NT2/D1 (cell line): Measurements from ENCODE around the gene STARD9.

ENCODE experiments used
- DNase-seq: peaks from one replicate; pipeline ENCODE4 v3.0.0-alpha.2; 2011; ENCODE audit warnings: low read depth, low spot score
- H3K27me3 ChIP-seq: 2 replicates; pipeline ENCODE4 v1.6.0; 2011; ENCODE audit warnings: mild to moderate bottlenecking; ENCODE audit not compliant: insufficient read length, insufficient read depth
- H3K36me3 ChIP-seq: 2 replicates; pipeline ENCODE4 v1.6.1; 2011; ENCODE audit warnings: mild to moderate bottlenecking, low read length, mixed read lengths; ENCODE audit not compliant: insufficient read depth, insufficient read length
- H3K4me1 ChIP-seq: 2 replicates; pipeline ENCODE4 v1.5.1; 2011; ENCODE audit not compliant: insufficient read depth, insufficient read length
- H3K4me3 ChIP-seq: 2 replicates; pipeline ENCODE4 v1.5.1; 2011; ENCODE audit warnings: low read depth; ENCODE audit not compliant: insufficient read length
- H3K9ac ChIP-seq: 2 replicates; pipeline ENCODE4 v1.6.0; 2011; ENCODE audit warnings: low read depth; ENCODE audit not compliant: insufficient read length
- H3K9me3 ChIP-seq: 2 replicates; pipeline ENCODE4 v1.5.1; 2011; ENCODE audit warnings: mild to moderate bottlenecking, low read length; ENCODE audit not compliant: insufficient read depth
- SUZ12 ChIP-seq: IDR thresholded peaks from 2 replicates; pipeline ENCODE4 v1.6.1; 2011; ENCODE audit not compliant: insufficient read length, insufficient read depth; ENCODE audit errors: extremely low read depth
- YY1 ChIP-seq: IDR thresholded peaks from 2 replicates; pipeline ENCODE4 v1.6.1; 2011; ENCODE audit not compliant: insufficient read length, insufficient read depth
- ZNF274 ChIP-seq: IDR thresholded peaks from 2 replicates; pipeline ENCODE4 v1.6.1; 2011; ENCODE audit warnings: mild to moderate bottlenecking, low read depth, low read length

STARD9 gene

DNA sequence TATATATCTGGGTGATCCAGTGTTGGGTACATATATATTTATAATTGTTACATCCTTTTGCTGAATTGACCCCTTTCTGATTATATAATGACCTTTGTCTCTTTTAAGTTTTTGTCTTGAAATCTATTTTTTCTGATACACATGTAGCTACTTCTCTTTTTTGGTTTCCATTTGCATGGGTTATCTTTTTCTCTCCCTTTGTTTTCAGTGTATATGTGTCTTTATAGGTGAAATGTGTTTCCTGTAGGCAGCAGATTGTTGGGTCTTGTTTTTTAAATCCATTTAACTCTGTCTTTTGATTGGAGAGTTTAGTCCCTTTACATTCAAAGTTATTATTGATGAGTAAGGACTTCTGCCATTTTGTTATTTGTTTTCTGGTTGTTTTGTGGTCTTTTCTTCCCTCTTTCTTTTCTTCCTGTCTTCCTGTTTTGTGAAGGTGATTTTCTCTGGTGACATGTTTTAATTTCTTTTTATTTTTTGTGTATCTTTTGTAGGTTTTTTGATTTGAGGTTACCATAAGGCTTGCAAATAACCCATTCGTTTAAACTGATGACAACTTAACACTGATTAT is 56.8 kb downstream of the STARD9 start:
- no peak overlapping the region for H3K4me3 ChIP-seq

DNA sequence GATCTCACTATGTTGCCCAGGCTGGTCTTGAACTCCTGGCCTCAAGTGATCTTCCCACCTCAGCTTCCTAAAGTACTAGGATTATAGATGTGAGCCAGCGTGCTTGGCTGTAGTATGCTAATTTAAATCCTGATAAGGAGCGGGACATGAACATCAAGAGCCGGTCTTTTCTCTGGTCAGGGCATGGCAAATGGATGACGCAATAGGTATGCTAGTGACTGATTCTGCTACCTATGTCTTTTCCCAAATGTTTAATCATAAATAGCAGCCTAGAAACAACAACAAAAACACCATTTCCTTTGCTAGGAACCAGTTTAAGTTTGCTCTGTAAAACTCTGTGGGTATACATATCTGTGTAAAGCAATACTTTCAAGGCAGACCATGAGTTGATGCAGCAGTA is 64.7 kb downstream of the STARD9 start:
- no peak overlapping the region for H3K4me3 ChIP-seq
- no peaks in the 10 kb centered on the region for H3K9me3 ChIP-seq
- no peaks in the 10 kb centered on the region for H3K4me1 ChIP-seq
- no peak overlapping the region for H3K9ac ChIP-seq
- DNase-seq = no peak
- H3K27me3 ChIP-seq = no peaks in the 10 kb centered on the region
- no peak for TF ChIP-seq SUZ12
- H3K36me3 ChIP-seq = peaks cover 19% of the 10 kb centered on the region

More for the DNA sequence above, 56.8 kb downstream of the STARD9 start:
- no peak for DNase-seq
- Histone ChIP-seq H3K4me1 (no peaks in the 10 kb centered on the region), H3K9me3 (no peaks in the 10 kb centered on the region), H3K36me3 (no peaks in the 10 kb centered on the region), H3K9ac (no peak overlapping the region), H3K27me3 (no peaks in the 10 kb centered on the region)
- TF ChIP-seq YY1 = no peak
- no peak for TF ChIP-seq SUZ12
- TF ChIP-seq ZNF274 = no peak

DNA sequence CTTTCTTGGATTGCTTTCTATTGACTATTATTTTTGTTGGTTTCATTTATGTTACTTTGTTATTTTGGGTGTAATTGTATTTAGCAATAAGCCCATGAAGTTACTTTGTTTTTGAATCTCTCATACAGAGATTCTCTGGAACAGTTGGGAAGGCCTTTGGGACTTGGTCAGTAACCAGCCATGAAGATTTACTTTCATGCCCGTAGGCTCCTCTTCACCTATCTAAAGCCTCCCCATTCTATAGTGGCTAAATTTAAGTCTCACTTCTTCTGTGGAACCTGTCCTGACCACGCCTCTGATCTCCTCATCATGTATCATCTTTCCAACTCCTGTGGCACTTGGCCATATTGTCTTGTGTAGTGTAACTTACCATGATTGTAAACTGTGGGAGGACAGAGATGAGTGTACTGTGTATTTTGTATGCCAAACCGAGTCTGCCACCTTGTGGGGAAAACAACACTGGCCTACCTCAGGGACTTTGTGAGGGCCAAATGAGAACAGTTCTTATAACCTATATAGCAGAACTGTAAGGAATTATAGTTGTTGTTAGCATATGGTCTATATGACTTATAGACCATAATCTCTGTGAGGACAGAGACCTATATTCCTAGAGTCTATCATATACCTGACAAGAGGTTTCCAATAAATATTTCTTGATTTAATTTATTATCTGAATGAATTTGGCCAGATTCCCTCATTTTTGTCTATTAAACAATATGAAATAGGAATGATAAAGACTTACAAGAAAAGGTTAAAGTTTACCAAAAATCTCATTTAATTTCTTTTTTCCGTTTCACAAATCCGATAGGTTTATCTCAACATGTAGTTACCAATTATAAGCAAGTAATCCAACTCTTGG is 75.0 kb downstream of the STARD9 start:
- Histone ChIP-seq H3K9ac (no peak overlapping the region), H3K9me3 (no peaks in the 10 kb centered on the region), H3K4me3 (no peak overlapping the region), H3K27me3 (no peaks in the 10 kb centered on the region), H3K4me1 (no peaks in the 10 kb centered on the region), H3K36me3 (peaks cover 7% of the 10 kb centered on the region)
- TF ChIP-seq SUZ12 = no peak
- no peak for TF ChIP-seq YY1
- no peak for TF ChIP-seq ZNF274
- peak; percentile 27 for DNase-seq

DNA sequence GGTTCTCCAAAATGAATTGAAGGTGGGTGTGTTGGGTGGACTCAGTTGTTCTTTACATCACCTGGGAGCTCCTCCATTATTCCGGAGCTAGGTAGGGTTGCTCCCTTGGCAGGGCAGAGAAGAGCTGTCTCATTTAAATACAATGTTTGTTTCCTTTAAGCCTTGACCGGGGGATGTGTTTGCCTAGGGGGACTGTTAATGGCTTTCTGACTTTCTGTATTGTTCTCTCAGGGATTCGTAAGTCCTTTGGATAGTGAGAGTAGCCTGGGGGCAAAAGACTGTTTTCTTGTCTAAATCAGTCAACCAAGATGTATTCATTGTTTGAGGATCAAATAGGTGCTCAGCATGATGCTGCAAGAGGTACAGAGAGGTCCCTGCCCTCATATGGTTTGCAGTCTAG is 90.4 kb downstream of the STARD9 start:
- H3K4me1 ChIP-seq = no peaks in the 10 kb centered on the region
- H3K9ac ChIP-seq = no peak overlapping the region
- no peaks in the 10 kb centered on the region for H3K27me3 ChIP-seq
- TF ChIP-seq ZNF274 = no peak
- TF ChIP-seq SUZ12 = no peak
- no peak for TF ChIP-seq YY1
- no peak overlapping the region for H3K4me3 ChIP-seq
- H3K9me3 ChIP-seq = peaks cover 28% of the 10 kb centered on the region
- peaks cover 24% of the 10 kb centered on the region for H3K36me3 ChIP-seq
- peak; percentile 11 for DNase-seq

DNA sequence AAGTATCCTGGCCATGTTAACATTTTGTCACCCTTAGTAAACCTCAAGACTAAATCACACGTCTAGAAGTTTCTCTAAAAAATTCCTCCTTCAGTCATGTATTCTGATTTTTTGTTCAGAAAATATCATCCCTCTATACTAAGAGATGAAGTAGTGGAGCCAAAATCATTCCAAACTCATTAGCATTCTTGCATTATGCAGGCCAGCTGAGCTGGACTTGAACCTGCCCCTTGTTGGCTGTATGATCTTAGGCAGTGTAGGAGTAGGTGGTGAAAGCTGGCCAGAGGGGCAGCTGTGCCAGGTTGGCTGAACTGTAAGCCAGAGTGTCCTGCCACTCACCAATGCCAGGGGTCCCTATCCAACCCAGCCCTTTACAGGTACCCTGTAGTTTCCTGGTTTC is 92.4 kb downstream of the STARD9 start:
- DNase-seq = no peak
- Histone ChIP-seq H3K9ac (no peak overlapping the region), H3K9me3 (peaks cover 28% of the 10 kb centered on the region), H3K4me3 (no peak overlapping the region), H3K4me1 (no peaks in the 10 kb centered on the region), H3K27me3 (no peaks in the 10 kb centered on the region), H3K36me3 (peaks cover 24% of the 10 kb centered on the region)
- TF ChIP-seq SUZ12 = no peak

DNA sequence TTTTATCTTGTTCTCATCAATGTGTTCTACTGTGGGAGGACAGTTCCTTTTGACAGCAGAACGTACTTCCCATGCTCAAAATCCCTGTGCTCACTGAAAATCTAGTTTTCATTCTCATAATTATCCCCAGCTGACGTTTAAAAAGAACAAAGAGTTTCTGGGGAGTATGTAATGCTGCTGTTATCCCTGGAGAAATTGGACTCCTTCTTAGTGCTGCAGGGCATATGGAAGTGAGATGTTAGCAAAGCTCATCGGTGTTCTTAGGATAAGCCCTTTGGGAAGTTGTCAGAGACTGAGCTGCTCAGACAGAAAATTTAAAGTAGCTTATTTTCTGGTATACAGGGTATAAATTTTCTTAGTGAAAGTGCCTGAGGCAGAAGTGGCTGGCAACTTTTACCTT is 95.0 kb downstream of the STARD9 start:
- TF ChIP-seq SUZ12 (no peak), ZNF274 (no peak), YY1 (no peak)
- H3K4me1 ChIP-seq = no peaks in the 10 kb centered on the region
- H3K27me3 ChIP-seq = no peaks in the 10 kb centered on the region
- peaks cover 15% of the 10 kb centered on the region for H3K9me3 ChIP-seq
- H3K36me3 ChIP-seq = peaks cover 14% of the 10 kb centered on the region
- H3K9ac ChIP-seq = no peak overlapping the region
- no peak overlapping the region for H3K4me3 ChIP-seq
- DNase-seq = no peak

DNA sequence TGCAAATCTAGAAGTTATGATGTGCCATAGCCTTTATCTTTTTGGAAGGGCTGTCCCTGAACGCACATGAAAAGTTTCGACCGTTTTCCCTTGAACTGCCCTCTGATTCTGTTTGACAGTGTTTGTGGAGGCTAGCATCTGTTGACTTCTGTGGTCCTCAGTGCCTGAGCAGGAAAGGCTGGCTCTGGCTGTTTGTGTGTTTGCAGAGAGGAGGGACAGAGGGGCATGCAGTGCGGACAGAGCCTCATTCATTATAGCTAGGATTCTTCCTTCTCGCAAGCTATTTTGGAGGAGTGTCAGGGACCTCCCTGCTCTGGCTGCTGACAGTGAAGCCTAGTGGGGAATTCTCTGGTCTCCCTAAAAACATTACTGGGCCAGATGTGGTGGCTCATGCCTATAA is 97.0 kb downstream of the STARD9 start:
- no peaks in the 10 kb centered on the region for H3K27me3 ChIP-seq
- no peak overlapping the region for H3K9ac ChIP-seq
- peaks cover 18% of the 10 kb centered on the region for H3K36me3 ChIP-seq
- no peaks in the 10 kb centered on the region for H3K9me3 ChIP-seq
- DNase-seq = no peak
- TF ChIP-seq SUZ12 (no peak), ZNF274 (no peak), YY1 (no peak)
- no peak overlapping the region for H3K4me3 ChIP-seq
- H3K4me1 ChIP-seq = no peaks in the 10 kb centered on the region

DNA sequence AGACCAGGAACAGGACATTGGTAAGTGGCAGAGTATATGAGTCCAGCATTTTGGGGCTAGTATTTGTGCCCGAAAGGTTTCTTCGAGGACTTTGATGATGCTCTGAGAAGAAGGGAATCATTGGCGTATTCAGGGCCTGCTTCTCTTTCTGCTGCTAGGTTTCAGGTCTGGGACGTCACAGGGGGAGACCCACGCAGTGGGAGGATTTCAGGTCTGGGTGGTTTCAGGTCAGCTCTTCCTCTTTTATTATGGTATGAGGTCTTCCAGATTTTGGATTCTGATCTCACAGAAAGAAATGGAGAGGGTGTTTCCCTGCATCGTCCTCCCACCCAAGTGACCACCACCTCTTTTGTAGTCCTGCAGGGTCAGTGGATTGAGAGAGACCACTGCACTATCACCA is 99.1 kb downstream of the STARD9 start:
- TF ChIP-seq ZNF274 (no peak), YY1 (no peak)
- peaks cover 20% of the 10 kb centered on the region for H3K36me3 ChIP-seq

More for the DNA sequence above, 99.1 kb downstream of the STARD9 start:
- Histone ChIP-seq H3K9ac (no peak overlapping the region), H3K4me3 (no peak overlapping the region), H3K4me1 (no peaks in the 10 kb centered on the region), H3K27me3 (no peaks in the 10 kb centered on the region), H3K9me3 (no peaks in the 10 kb centered on the region)
- DNase-seq = no peak
